A673 (cell line): ENCODE measurements around the gene ZNF385B. TPM values are rescaled to one million over a fixed set of nuclear protein-coding genes. Genes with fewer than 3 reads are reported as not detected.

Source experiments
- BruUV-seq: library from RNA; stranded (reverse); fragments of 400-500 nt; replicated peaks from 2 replicates; lab custom pipeline; 2021; lab: Mats Ljungman, UMichigan
- CTCF ChIA-PET: fragments of 300-600 bp; sonication (Branson Sonifier 250); formaldehyde crosslinking; loops from one replicate; lab custom pipeline; 2022; ENCODE audit warnings: antibody characterized with exemption; lab: Charles Lee
- POLR2A ChIA-PET: fragments of 300-600 bp; sonication (Branson Sonifier 250); formaldehyde crosslinking; loops from one replicate; lab custom pipeline; 2022; ENCODE audit warnings: antibody characterized with exemption; ENCODE audit not compliant: low non-redundant PET; lab: Charles Lee
- DNase-seq: peaks from one replicate; pipeline ENCODE4 v3.0.0-alpha.2; 2015; ENCODE audit warnings: low spot score
- H3K27ac ChIP-seq: fragments of 200-600 bp; sonication (generic); 2 replicates; pipeline ENCODE4 v1.5.1; 2016; ENCODE audit warnings: mixed run types, low read depth, mild to moderate bottlenecking, mixed read lengths, antibody characterized with exemption, low read length; ENCODE audit not compliant: poor library complexity, severe bottlenecking
- H3K27me3 ChIP-seq: fragments of 200-600 bp; sonication (generic); replicated peaks from 2 replicates; pipeline ENCODE4 v1.6.1; 2017; ENCODE audit warnings: mixed run types, low read depth, mild to moderate bottlenecking, mixed read lengths, antibody characterized with exemption, low read length; ENCODE audit not compliant: insufficient read depth, poor library complexity
- H3K36me3 ChIP-seq: fragments of 200-600 bp; sonication (generic); 2 replicates; pipeline ENCODE4 v1.6.1; 2016; ENCODE audit warnings: mixed run types, mild to moderate bottlenecking, mixed read lengths, antibody characterized with exemption, low read length; ENCODE audit not compliant: insufficient read depth, poor library complexity, severe bottlenecking
- H3K4me1 ChIP-seq: fragments of 200-600 bp; sonication (generic); 2 replicates; pipeline ENCODE4 v1.6.1; 2017; ENCODE audit warnings: mixed run types, mild to moderate bottlenecking, mixed read lengths, antibody characterized with exemption, low read length; ENCODE audit not compliant: insufficient read depth, poor library complexity, severe bottlenecking
- H3K4me3 ChIP-seq: fragments of 200-600 bp; sonication (generic); 2 replicates; pipeline ENCODE4 v1.5.1; 2016; ENCODE audit warnings: low read depth, mixed run types, mild to moderate bottlenecking, mixed read lengths, low read length; ENCODE audit not compliant: poor library complexity, severe bottlenecking
- H3K9me3 ChIP-seq: fragments of 200-600 bp; sonication (generic); 2 replicates; pipeline ENCODE4 v1.6.1; 2016; ENCODE audit warnings: mixed run types, low read depth, mild to moderate bottlenecking, mixed read lengths, antibody characterized with exemption, low read length; ENCODE audit not compliant: poor library complexity, severe bottlenecking
- EZH2 ChIP-seq: fragments of 200-600 bp; sonication (generic); IDR thresholded peaks from 2 replicates; pipeline ENCODE4 v1.6.1; 2017; ENCODE audit warnings: borderline replicate concordance, low read depth, mild to moderate bottlenecking, mixed read lengths, antibody characterized with exemption, low read length; ENCODE audit not compliant: poor library complexity, severe bottlenecking
- intact Hi-C: fragments of 100-400 bp; cut with micrococcal nuclease; formaldehyde crosslinking; loops from one replicate; pipeline ENCODE4 v1.10.0; 2022; ENCODE audit not compliant: unreplicated experiment
- total RNA-seq: library from RNA; stranded (reverse); gene quantifications from 2 replicates; pipeline ENCODE4 v1.2.3, GENCODE V29; 2021
- TF ChIP-seq, protein P1 (sequence below): fragments of 300-800, 200-600 bp; sonication (generic); conservative IDR thresholded peaks from 2 replicates; pipeline ENCODE4 v1.5.1; 2017; ENCODE audit warnings: low read depth, mild to moderate bottlenecking, antibody characterized with exemption, low read length, moderate library complexity, mixed read lengths

Gene ZNF385B
- total RNA-seq, 1 experiment from 2014 or later = not detected

- intact Hi-C loops = no loop called here
- no peak overlapping the region for H3K27ac ChIP-seq
- no peaks in the 10 kb centered on the region for H3K4me1 ChIP-seq
- H3K36me3 ChIP-seq = no peaks in the 10 kb centered on the region
- no peak for TF ChIP-seq EZH2
- CTCF ChIA-PET = no interaction called here
- H3K9me3 ChIP-seq = no peaks in the 10 kb centered on the region
- no TSS peak for BruUV-seq
- POLR2A ChIA-PET = no interaction called here
- no peak for DNase-seq
- no peak overlapping the region for H3K4me3 ChIP-seq
- H3K27me3 ChIP-seq = no peaks in the 10 kb centered on the region
Observed at GRCh38 chr2:179555691-179556283, 305.6 kb downstream of the ZNF385B start.

DNA sequence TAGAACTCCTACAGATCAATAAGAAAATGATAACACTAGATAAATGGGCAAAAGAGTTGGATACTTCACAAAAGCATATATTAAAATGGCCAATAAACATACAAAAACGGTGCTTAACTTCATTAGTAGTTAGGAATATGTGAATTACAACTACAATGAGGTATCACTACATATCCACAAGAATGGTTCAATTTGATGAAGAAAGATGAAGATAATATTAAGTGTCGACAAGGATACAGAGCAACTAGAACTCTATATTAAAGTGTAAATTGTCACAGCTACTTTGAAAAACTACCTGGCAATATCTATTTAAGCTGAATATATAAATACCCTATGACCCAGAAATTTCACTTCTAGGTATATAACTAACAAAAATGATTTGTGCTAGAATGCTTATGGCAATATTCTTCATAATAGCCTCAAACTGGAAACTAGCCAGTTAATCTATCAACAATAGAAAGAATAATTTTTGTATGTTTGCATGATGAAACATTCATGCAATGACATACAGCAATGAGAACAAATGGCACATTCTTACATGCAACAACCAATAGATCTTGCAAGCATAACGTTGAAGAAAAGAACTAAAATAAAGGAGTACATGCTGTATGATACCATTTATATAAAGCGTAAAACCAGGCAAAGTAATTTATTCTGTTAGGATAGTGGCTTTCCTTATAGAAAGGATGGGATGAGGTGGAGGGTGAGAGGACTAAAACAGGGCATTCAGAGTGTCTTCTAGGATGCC lies 306.6 kb downstream of the ZNF385B start:
- Histone ChIP-seq H3K4me3 (no peak overlapping the region), H3K9me3 (no peaks in the 10 kb centered on the region), H3K4me1 (no peaks in the 10 kb centered on the region), H3K36me3 (no peaks in the 10 kb centered on the region), H3K27me3 (no peaks in the 10 kb centered on the region), H3K27ac (no peak overlapping the region)
- DNase-seq = no peak
- intact Hi-C loops = no loop called here
- CTCF ChIA-PET = no interaction called here
- POLR2A ChIA-PET = no interaction called here
- BruUV-seq = no TSS peak
- TF ChIP-seq, protein P1, sequence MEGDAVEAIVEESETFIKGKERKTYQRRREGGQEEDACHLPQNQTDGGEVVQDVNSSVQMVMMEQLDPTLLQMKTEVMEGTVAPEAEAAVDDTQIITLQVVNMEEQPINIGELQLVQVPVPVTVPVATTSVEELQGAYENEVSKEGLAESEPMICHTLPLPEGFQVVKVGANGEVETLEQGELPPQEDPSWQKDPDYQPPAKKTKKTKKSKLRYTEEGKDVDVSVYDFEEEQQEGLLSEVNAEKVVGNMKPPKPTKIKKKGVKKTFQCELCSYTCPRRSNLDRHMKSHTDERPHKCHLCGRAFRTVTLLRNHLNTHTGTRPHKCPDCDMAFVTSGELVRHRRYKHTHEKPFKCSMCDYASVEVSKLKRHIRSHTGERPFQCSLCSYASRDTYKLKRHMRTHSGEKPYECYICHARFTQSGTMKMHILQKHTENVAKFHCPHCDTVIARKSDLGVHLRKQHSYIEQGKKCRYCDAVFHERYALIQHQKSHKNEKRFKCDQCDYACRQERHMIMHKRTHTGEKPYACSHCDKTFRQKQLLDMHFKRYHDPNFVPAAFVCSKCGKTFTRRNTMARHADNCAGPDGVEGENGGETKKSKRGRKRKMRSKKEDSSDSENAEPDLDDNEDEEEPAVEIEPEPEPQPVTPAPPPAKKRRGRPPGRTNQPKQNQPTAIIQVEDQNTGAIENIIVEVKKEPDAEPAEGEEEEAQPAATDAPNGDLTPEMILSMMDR = no peak
- TF ChIP-seq EZH2 = no peak

GRCh38 chr2:179553382-179553781 lies 308.0 kb downstream of the ZNF385B start:
- Histone ChIP-seq H3K4me3 (no peak overlapping the region), H3K36me3 (no peaks in the 10 kb centered on the region), H3K9me3 (no peaks in the 10 kb centered on the region), H3K4me1 (no peaks in the 10 kb centered on the region), H3K27me3 (no peaks in the 10 kb centered on the region), H3K27ac (no peak overlapping the region)
- intact Hi-C loops = no loop called here
- ChIA-PET POLR2A (interaction anchor here (0.6 kb wide), 1 partner anchor 316 kb away, joined by 10 read pairs; no protein-coding TSS in a partner anchor), CTCF (no interaction called here)
- no TSS peak for BruUV-seq
- TF ChIP-seq EZH2 = no peak
- TF ChIP-seq, protein P1 = no peak
- no peak for DNase-seq
